Posterior cingulate gyrus (tissue), 11 donors: ENCODE measurements around the gene PARVB.
A peak's percentile ranks its signal among the peaks of the same experiment; 100 is the strongest.

Experiments
- DNase-seq, 10 donors: peaks; one replicate each; pipeline versions ENCODE4 v3.0.0 to v3.0.0-alpha.2; 2020 to 2021; ENCODE audit warnings: mixed read lengths in 3 of 10
- intact Hi-C: fragments of 100-400 bp; cut with DNase I; formaldehyde crosslinking; loops from one replicate; pipeline ENCODE4 v1.15.1; 2023

PARVB gene

GRCh38 chr22:44166498-44167276 is 142.6 kb downstream of the PARVB start:
- intact Hi-C loops: no loop called here
- peak in 1 of 10 donors; percentile 72 for DNase-seq

DNA sequence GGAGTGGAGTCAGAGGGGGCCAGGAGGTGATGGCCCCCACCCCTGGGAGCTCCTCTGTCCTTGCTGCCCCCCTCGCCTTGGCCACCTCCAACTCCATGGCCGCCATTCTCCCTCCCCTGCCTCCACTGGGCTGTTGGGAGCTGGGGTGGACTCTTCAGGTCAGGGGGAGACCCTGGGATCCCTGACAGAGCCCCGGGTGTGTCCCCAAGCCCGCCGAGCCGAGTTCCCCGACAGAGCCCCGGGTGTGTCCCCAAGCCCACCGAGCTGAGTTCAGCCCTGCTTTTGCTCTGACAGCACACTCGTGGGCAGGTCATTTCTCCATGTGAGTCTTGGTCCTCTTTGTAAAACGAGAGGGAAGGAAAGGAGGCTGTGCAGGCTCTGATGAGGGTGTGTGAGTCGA is 143.4 kb downstream of the PARVB start:
- intact Hi-C loops: no loop called here
- DNase-seq: peak in 1 of 10 donors; percentile 64

DNA sequence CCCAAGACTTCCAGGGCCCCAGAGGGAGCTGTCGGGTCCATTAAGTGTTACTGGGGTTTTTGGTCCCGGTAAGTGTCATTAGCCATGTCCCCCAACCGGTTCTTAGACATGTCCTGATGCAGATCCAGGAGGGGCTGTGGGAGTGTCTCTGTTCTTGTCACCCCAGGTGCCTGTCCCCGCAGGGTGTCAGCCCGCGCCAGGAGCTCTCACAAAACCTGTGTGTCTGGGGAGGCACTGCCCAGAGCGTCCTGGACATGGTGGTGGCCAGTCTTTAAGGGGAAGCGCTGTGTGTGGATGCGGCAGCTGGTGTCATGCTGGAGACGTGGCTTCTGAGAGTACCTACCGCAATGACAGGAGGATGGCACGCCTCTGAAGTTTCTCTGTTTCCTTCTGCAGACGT is 144.1 kb downstream of the PARVB start:
- intact Hi-C loops: no loop called here
- DNase-seq: peak in 1 of 10 donors; percentile 47

DNA sequence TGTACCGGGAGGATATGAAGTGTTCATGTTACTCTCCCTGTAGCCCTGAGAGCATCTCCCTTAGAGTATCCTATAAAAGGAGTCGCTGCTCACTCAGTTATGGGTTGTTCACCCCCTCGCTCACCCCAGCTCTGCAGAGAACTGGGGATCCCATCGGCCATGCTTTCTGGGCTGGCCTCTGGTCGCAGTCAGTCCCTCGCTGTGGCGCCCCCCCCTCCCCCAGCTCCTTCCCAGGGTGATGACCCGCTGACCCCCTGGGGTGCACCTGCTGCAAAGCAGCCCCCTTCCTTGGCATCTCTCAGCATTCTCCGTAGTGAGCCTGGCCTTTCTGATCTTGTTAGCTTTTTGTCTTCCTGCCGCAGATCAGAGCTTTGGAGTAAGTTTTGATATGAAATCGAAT is 146.4 kb downstream of the PARVB start:
- intact Hi-C loops: no loop called here
- peak in 2 of 10 donors; percentile 11 to 47 for DNase-seq

GRCh38 chr22:44171561-44171960 is 147.5 kb downstream of the PARVB start:
- intact Hi-C loops: no loop called here
- DNase-seq: peak in 2 of 10 donors; percentile 9 to 24

GRCh38 chr22:44172370-44173108 is 148.4 kb downstream of the PARVB start:
- peak in 9 of 10 donors; percentile 46 to 95 (median 64) for DNase-seq

DNA sequence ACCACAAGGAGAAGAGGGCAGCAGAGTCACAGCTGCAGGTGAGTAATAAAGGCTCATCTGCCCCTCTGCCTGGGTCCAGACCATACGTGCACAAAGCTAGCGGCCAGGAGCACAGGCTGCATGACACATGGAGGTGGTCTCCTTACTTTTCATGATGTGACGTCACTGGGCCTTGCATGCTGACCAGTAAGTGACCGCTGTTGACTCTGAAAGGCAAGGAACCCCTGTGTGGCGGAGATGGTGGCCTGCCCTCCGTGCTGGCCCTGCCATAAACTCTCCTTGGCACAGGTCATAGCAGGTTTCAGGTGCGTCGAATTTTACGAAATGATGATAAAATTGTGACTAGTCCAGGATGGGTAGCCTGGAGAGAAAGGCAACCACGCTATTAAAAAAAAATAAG is 149.1 kb downstream of the PARVB start:
- intact Hi-C loops: no loop called here
- DNase-seq: peak in 3 of 10 donors; percentile 31 to 74 (median 73)

More at GRCh38 chr22:44172370-44173108, 148.4 kb downstream of the PARVB start:
- intact Hi-C loops: no loop called here

GRCh38 chr22:44175676-44176075 is 151.6 kb downstream of the PARVB start:
- peak in 3 of 10 donors; percentile 10 to 76 (median 35) for DNase-seq
- intact Hi-C loops: no loop called here

- DNase-seq: peak in 3 of 10 donors; percentile 32 to 56 (median 55)
- intact Hi-C loops: no loop called here
Observed at GRCh38 chr22:44179196-44179988, 155.3 kb downstream of the PARVB start.

- intact Hi-C loops: no loop called here
- peak in 2 of 10 donors; percentile 39 to 41 for DNase-seq
Observed at GRCh38 chr22:44179989-44180705, 156.0 kb downstream of the PARVB start.

DNA sequence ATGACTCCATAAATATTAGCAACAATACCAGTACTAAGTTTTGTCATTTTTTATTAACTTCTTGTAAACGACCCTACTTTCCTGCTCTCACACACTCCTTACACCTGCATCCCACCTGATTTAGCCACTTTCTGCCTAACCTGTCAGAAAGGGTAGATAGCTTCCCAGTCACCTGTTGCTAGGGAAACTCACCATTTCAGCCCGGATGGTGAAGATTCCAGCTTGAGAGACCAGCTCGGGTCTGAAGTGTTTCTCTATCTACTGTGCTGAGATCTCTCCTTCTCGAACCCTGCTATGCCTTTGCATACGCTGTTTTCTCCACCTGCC is 156.6 kb downstream of the PARVB start, which contains the start of gene PARVG:
Gene PARVG (plus strand): TSS at position 220 of the 327 bp plus-strand sequence. CDS start 2,405 bp downstream, outside the sequence.
- intact Hi-C loops: no loop called here

DNA sequence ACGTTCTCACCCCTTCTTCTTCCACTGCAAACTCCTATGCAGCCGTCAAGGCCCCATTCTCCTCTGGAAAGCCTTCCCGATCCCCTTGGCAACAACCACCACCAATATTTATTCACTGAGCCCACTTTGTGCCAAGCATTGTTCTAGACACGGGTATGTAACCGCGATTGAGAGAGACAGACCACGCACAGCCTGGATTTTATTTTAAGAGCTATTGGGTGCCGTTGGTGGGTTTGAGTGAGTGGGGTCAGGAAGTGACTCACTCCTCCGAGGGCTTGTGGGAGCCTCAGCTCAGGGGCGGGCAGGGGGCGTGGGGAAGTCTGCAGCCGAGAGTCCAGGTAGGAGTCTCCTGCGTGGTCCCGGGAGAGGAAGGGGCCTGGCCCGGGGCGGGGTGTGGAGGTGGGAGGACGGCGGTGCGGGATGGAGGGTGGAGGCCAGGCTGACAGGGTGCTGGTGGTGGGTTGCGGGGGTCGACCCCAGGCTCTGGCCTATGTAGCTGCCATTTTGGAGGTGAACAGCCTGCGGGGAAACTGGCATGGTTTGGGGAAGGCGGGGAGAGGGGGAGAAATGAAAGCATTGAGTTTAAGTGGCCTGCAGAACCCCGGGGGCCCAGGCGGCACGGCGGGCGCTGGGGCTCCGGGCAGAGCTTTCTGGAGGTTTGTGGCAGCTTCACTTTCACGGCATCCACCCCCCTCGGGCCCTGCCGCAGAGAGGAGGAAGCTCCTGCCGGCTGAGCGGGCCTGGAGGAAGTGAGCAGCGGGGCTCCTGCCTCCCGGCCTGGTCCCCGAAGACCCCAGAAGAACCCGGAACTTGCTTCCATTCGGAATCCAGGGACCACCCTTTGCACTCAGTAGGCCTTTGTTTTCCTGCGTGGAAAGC is 157.2 kb downstream of the PARVB start:
- intact Hi-C loops: no loop called here
- DNase-seq: peak in 3 of 10 donors; percentile 64 to 80 (median 79)

More for the DNA sequence above, 156.6 kb downstream of the PARVB start, which contains the start of gene PARVG:
- DNase-seq: no peak

DNA sequence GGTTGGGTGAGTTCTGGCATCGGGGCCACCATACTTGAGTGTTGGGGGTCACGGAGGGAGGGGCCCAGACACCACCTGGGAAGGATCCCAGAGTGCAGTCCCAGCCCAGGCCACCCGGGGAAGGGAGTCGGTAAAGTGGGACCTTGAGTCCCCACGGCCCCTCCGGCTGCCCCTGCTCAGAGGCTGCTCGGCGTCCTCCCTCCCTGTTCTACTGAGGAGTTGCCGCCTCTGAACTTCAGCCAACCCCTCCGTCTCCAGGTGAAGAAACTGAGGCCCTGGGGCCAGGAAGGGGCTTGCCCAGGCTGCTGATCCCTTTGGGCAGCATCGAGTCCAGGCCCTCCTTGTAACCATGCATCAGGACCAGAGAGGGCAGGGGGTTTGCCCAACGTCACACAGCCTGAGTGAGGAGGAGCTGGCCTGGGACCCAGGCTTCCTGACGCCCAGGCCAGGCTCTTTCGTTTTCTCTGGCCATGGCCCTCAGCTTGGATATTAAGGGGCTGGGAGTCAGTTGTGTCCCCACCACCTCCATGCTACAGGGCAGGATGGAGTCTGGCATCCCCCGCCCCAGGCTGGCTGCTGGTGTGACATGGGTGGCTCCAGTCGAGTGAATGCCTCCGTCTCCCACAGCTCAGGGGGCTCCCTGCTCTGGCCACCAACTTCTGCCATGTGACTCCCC is 157.9 kb downstream of the PARVB start:
- DNase-seq: peak in 3 of 10 donors; percentile 52 to 67 (median 60)

GRCh38 chr22:44182588-44183286 is 158.6 kb downstream of the PARVB start:
- peak in 6 of 10 donors; percentile 26 to 88 (median 51) for DNase-seq
- intact Hi-C loops: no loop called here

More for the DNA sequence above, 157.9 kb downstream of the PARVB start:
- intact Hi-C loops: no loop called here

DNA sequence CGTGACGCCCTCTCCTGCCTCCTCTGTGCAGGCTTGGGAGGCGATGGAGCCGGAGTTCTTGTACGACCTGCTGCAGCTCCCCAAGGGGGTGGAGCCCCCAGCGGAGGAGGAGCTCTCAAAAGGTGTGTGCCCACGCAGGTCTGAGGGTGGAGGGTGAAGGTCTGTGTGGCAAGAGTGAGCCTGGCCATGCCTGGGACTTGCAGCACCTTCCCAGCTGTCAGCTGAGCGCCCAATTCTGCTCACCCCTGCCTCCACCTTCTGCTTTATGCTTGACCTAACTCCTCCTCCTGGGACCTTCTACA is 159.1 kb downstream of the PARVB start:
- DNase-seq: peak in 2 of 10 donors; percentile 35 to 55

DNA sequence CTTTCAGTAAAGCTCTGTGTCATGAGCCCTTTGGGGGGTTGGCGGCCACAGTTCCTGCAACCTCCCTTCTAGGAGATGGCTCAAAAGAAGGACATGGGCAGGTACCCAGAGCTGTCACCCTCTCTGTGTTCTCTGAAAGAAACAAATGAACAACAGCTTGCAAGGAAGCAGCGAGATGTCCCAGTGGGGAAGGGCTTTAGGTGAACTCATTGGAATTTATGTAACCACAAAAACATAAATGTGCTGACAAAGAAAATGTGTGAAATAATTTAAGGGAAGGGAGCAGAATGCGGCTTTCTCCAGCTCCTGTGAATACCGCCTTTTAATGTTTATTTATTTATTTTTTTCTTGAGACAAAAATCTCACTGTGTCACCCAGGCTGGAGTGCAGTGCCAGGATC is 159.9 kb downstream of the PARVB start:
- intact Hi-C loops: no loop called here
- DNase-seq: peak in 1 of 10 donors; percentile 38

More for the DNA sequence above, 159.1 kb downstream of the PARVB start:
- intact Hi-C loops: no loop called here

DNA sequence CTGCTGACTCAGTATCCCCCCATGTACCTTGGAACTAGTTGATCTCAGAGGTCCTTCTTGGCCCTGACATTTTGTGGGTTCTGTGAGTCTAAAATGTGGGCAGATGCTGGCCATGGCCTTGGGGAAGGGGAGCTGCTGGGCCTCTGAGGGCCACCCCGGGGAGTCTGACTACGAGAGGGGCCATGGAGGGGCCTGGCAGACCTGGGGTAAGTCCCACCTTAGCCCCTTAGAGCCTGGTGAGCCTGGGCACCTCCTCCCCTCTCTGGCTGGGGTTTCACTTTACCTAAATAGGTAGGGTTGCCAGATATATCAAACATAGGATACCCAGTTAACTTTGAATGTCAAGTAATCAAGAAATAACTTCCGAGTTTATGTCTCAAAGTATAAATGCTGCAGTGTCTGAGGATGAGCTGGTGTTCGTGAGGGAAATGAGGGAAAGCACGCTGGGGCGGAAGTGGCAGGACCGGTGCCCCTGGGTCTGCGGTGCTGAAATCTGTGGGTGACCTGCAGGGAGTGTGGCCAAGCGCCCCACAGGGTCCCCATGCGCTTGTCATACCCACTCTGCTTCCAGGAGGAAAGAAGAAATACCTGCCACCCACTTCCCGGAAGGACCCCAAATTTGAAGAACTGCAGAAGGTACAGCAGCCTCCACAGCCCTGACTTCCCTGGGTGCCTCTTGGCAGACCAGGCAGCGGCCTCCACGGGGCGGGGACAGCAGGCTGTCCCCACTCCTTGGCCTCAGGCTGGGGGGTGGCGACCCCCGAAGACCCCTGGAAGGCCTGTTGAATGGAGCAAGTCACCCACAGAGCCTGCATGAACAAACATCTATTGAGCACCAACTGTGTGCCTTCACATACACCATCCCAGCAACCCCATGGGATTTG is 161.4 kb downstream of the PARVB start:
- DNase-seq: peak in 4 of 10 donors; percentile 1 to 64 (median 43)
- intact Hi-C loops: no loop called here
